Measurements from ENCODE around the gene VPS18.

The VPS18 gene

DNA sequence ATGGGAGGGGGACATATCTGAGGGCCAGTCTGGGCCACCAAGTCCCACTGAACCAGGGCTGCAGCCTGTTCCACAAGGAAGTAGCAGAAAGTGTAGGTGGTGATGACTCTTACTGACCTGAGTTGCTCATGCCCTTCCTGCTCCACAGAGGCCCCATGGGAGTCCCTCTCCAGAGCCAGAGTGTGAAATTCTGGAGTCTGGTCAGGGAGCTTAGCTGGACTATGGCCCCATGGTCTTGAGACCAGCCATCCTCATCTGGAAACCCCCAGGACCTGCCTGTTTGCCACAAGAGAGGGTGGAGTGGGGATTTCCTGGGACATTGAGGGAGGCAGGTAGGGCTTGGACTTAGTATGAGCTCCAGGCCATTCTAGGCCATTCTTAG is 47.4 kb upstream of the VPS18 start:
- H3K27ac ChIP-seq (ENCODE audit: poor library complexity, severe bottlenecking) = peak overlapping the region; percentile 90
- peaks cover 24% of the 10 kb centered on the region for H3K4me1 ChIP-seq (ENCODE audit: insufficient read depth, poor library complexity, severe bottlenecking)
- H3K4me3 ChIP-seq (ENCODE audit: severe bottlenecking) = peak overlapping the region; percentile 61
- peaks cover 63% of the 10 kb centered on the region for H3K36me3 ChIP-seq (ENCODE audit: low read depth)
- no peaks in the 10 kb centered on the region for H3K27me3 ChIP-seq (ENCODE audit: insufficient read depth, poor library complexity, severe bottlenecking)
- no peak for DNase-seq (ENCODE audit: low spot score)
- H3K9me3 ChIP-seq (ENCODE audit: severe bottlenecking) = no peaks in the 10 kb centered on the region
- ATAC-seq (ENCODE audit: low read depth) = no peak
- TF ChIP-seq, protein P1, sequence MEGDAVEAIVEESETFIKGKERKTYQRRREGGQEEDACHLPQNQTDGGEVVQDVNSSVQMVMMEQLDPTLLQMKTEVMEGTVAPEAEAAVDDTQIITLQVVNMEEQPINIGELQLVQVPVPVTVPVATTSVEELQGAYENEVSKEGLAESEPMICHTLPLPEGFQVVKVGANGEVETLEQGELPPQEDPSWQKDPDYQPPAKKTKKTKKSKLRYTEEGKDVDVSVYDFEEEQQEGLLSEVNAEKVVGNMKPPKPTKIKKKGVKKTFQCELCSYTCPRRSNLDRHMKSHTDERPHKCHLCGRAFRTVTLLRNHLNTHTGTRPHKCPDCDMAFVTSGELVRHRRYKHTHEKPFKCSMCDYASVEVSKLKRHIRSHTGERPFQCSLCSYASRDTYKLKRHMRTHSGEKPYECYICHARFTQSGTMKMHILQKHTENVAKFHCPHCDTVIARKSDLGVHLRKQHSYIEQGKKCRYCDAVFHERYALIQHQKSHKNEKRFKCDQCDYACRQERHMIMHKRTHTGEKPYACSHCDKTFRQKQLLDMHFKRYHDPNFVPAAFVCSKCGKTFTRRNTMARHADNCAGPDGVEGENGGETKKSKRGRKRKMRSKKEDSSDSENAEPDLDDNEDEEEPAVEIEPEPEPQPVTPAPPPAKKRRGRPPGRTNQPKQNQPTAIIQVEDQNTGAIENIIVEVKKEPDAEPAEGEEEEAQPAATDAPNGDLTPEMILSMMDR (IDR thresholded peaks at IDR 0.05; ENCODE audit: poor library complexity, severe bottlenecking) = no peak

DNA sequence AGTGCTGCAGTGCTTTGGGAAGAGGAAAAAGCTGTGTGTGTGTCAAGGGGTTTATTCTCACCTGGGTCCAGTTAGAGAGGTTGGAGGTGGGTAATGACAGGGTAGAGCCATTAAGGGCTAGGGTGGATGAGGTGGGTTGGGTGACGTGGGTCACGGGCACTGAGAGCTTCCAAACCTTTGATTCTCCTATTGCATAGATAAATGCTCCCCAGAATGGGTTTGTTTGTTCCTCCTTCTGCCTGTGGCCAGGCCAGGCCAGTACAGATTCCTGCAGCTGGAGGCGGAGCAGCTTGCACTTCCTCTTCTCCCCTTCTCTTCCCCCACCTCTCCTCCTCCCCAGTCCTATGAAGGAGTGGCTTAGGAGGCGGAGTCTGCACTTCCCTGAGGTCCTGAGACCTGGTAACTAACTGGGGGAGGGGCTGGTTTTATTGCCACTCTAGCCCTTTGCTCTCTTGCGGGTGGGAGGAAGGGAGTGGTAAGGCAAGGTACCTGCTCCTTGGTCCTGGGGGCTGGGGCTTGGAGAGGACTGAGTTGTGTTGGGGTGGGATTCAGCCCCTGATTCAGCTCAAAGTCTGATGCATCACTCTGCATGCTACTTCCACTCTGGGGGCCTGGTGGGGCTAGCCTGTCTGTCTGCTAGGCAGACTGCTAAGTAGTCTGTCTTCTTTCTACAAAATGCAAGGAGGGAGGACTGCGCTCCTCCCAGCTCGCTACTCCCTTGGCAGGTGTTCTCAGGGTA is 46.9 kb upstream of the VPS18 start:
- Histone ChIP-seq H3K4me3 (ENCODE audit: severe bottlenecking) (peak overlapping the region; percentile 61), H3K27ac (ENCODE audit: poor library complexity, severe bottlenecking) (peak overlapping the region; percentile 90)

DNA sequence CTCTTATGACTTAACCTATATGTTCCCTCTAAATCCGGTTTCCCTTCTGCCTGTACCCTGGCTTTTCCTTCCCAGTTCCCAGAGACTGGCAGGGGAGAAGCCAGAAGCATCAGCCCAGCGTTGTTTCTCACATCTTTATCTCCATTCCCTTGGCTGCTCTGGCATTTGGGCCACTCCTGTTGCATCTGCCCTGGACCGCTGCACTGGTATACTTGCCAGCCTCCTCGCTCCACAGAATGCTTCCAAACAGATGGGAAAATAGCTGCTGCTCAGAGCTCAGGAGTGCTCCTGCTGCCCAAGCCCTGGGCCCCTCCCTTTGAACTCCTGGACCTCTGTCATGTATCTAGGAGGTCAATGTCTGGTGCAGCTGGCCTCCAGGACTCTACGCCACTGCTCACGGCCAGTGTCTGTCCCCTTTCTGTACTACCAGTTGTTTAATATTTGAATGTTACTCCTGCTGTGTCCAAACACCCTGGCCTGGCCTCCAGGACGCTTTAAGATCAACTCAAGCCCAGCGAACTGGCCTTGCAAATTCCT is 43.6 kb upstream of the VPS18 start:
- DNase-seq (ENCODE audit: low spot score) = no peak
- TF ChIP-seq, protein P1 (IDR thresholded peaks at IDR 0.05; ENCODE audit: poor library complexity, severe bottlenecking) = no peak
- H3K9me3 ChIP-seq (ENCODE audit: severe bottlenecking) = no peaks in the 10 kb centered on the region
- H3K36me3 ChIP-seq (ENCODE audit: low read depth) = peaks cover 97% of the 10 kb centered on the region
- peaks cover 24% of the 10 kb centered on the region for H3K4me1 ChIP-seq (ENCODE audit: insufficient read depth, poor library complexity, severe bottlenecking)
- ATAC-seq (ENCODE audit: low read depth) = no peak
- H3K27me3 ChIP-seq (ENCODE audit: insufficient read depth, poor library complexity, severe bottlenecking) = no peaks in the 10 kb centered on the region
- H3K4me3 ChIP-seq (ENCODE audit: severe bottlenecking) = no peak overlapping the region
- no peak overlapping the region for H3K27ac ChIP-seq (ENCODE audit: poor library complexity, severe bottlenecking)

More for the DNA sequence above, 46.9 kb upstream of the VPS18 start:
- H3K36me3 ChIP-seq (ENCODE audit: low read depth) = peaks cover 68% of the 10 kb centered on the region
- DNase-seq (ENCODE audit: low spot score) (no peak), ATAC-seq (ENCODE audit: low read depth) (peak; percentile 68)
- peaks cover 24% of the 10 kb centered on the region for H3K4me1 ChIP-seq (ENCODE audit: insufficient read depth, poor library complexity, severe bottlenecking)
- TF ChIP-seq, protein P1 (IDR thresholded peaks at IDR 0.05; ENCODE audit: poor library complexity, severe bottlenecking) = peak; percentile 27
- H3K9me3 ChIP-seq (ENCODE audit: severe bottlenecking) = no peaks in the 10 kb centered on the region
- H3K27me3 ChIP-seq (ENCODE audit: insufficient read depth, poor library complexity, severe bottlenecking) = no peaks in the 10 kb centered on the region

DNA sequence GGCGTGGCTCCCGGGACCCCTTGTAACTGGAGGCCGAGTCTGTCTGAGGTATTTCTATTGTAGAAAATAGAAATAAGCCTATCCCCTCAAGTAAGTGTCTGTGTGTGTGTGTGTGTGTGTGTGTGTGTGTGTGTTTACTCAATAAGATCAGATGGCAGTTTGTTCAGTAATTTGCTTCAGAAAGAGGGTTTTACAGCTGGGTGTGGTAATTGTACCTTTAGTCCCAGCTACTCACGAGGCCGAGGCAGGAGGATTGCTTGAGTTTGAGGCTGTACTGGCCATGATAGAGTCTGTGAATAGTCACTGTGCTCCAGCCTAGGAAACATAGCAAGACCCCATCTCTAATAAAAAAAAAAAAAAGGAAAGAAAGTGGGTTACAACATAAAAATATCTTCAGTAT is 41.7 kb upstream of the VPS18 start:
- Histone ChIP-seq H3K27me3 (ENCODE audit: insufficient read depth, poor library complexity, severe bottlenecking) (no peaks in the 10 kb centered on the region), H3K4me1 (ENCODE audit: insufficient read depth, poor library complexity, severe bottlenecking) (peaks cover 9% of the 10 kb centered on the region), H3K36me3 (ENCODE audit: low read depth) (peaks cover 97% of the 10 kb centered on the region), H3K9me3 (ENCODE audit: severe bottlenecking) (no peaks in the 10 kb centered on the region), H3K4me3 (ENCODE audit: severe bottlenecking) (no peak overlapping the region), H3K27ac (ENCODE audit: poor library complexity, severe bottlenecking) (no peak overlapping the region)
- DNase-seq (ENCODE audit: low spot score) (no peak), ATAC-seq (ENCODE audit: low read depth) (no peak)
- TF ChIP-seq, protein P1 (IDR thresholded peaks at IDR 0.05; ENCODE audit: poor library complexity, severe bottlenecking) = no peak

Measured in RWPE2 (cell line).